ENCODE measurements around the gene KLHL42. TPM values are rescaled to one million over a fixed set of nuclear protein-coding genes. Genes with fewer than 3 reads are reported as not detected.

The KLHL42 gene
- total and polyA plus RNA-seq, 10 of the 15 experiments (the other 5 are each of a cell fraction or from before 2014, with no cell fraction given) = 2.1 to 18.2 (median 13.1) TPM

DNA sequence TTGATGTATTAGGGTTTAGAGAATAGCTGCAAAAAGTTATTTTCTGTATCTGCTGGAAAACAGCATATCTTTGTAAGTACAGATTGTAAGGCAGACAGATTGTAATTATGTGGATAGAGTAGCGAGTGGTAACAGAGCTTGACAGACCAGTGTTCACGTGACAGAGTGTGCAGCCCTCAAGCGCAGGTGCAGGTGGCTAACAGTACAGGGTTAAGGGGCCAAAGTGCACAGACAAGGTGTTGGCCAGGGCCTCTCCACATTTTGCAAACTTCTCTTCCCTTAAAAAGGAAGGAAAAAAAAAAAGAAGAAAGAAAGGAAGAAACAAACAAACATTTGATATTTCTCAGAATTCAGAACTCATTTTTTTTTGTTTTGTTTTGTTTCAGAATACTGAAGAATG, 25.2 kb upstream of the KLHL42 start:
- Histone ChIP-seq H4K20me1 (ENCODE audit: control insufficient read depth, insufficient read depth) (no peaks in the 10 kb centered on the region), H3K4me2 (ENCODE audit: control insufficient read depth, insufficient read depth) (no peak overlapping the region), H3K9me3 (replicated peaks; ENCODE audit: control insufficient read depth, insufficient read depth, low read length) (no peaks in the 10 kb centered on the region), H3K79me2 (ENCODE audit: control insufficient read depth, insufficient read depth, low read length) (no peaks in the 10 kb centered on the region), H3K9ac (ENCODE audit: control insufficient read depth, insufficient read depth, low read length) (no peak overlapping the region), H3K27me3 (replicated peaks in 1 of 2; ENCODE audit: control insufficient read depth in 2 of 2, insufficient read depth in 2 of 2, low read length in 1 of 2) (no peaks in the 10 kb centered on the region), H2AFZ (ENCODE audit: control insufficient read depth, low read depth, low read length) (no peak overlapping the region), H3K36me3 (ENCODE audit: control insufficient read depth in 2 of 2, insufficient read depth in 2 of 2, low read length in 1 of 2) (peaks cover 2 to 9% of the 10 kb centered on the region in 2 experiments), H3K4me3 (no peak overlapping the region), H3K4me1 (ENCODE audit: control insufficient read depth, insufficient read depth, low read length) (no peaks in the 10 kb centered on the region), H3K27ac (ENCODE audit: control insufficient read depth, insufficient read depth) (no peak overlapping the region)
- WGBS (ENCODE audit: insufficient coverage, insufficient replicate concordance, low lambda C conversion rate, missing lambda C conversion rate) = 100% methylated on average over 3 of the region's 3 CpGs
- TF ChIP-seq SPI1 (IDR thresholded peaks at IDR 0.05; ENCODE audit: borderline replicate concordance, insufficient read depth, low read depth, low read length) = no peak
- TF ChIP-seq, protein P1, sequence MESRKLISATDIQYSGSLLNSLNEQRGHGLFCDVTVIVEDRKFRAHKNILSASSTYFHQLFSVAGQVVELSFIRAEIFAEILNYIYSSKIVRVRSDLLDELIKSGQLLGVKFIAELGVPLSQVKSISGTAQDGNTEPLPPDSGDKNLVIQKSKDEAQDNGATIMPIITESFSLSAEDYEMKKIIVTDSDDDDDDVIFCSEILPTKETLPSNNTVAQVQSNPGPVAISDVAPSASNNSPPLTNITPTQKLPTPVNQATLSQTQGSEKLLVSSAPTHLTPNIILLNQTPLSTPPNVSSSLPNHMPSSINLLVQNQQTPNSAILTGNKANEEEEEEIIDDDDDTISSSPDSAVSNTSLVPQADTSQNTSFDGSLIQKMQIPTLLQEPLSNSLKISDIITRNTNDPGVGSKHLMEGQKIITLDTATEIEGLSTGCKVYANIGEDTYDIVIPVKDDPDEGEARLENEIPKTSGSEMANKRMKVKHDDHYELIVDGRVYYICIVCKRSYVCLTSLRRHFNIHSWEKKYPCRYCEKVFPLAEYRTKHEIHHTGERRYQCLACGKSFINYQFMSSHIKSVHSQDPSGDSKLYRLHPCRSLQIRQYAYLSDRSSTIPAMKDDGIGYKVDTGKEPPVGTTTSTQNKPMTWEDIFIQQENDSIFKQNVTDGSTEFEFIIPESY (IDR thresholded peaks at IDR 0.05) = no peak
- no peak for TF ChIP-seq FOXM1 (IDR thresholded peaks at IDR 0.05; ENCODE audit: low read depth, low read length)
- no TSS peak for BruUV-seq (replicated peaks)
- CTCF ChIA-PET = interaction anchor here (0.7 to 1.1 kb wide), 2 partner anchors 67 to 193 kb away, joined by 3 to 6 read pairs; no protein-coding TSS in a partner anchor
- POLR2A ChIA-PET = no interaction called here
- DNase-seq (ENCODE audit: low read depth, low spot score) (no peak), FAIRE-seq (no peak), ATAC-seq (no peak)
- RAD21 ChIA-PET (ENCODE audit: unreplicated experiment) = no interaction called here
- in situ Hi-C loops (cut with MboI) (no loop called here), intact Hi-C loops (cut with micrococcal nuclease; ENCODE audit: unreplicated experiment) (loop anchor here (10.0 kb wide), 1 partner anchor 1110 kb away; no protein-coding TSS in a partner anchor)
- SMC1A ChIA-PET (ENCODE audit: uncharacterized antibody, unreplicated experiment) = interaction anchor here (0.6 to 0.7 kb wide), 2 partner anchors 20 to 222 kb away, joined by 3 read pairs; no protein-coding TSS in a partner anchor

DNA sequence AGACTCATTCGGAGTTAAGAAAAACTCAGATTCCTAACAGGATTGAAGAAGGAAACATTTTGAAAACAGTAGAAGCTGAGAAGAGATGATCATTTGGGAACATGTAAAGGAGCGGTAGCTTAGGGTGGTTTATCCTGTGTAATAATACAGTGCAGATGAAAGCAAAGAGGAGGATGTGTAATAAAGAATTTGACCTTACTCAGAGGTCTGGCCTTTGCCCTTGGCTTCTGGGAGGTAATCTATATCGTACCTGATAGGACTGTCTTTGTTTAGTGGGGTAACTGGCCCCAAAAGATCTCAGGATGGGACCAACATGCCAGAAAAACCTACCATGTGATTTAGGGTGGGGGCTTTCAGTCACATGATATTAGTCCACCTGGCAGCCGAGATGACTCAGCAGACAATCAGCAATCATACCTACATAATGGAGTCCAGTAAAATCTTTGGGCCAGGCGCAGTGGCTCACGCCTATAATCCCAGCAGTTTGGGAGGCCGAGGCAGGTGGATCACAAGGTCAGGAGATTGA, 23.3 kb upstream of the KLHL42 start:
- in situ Hi-C loops (cut with MboI) = no loop called here
- BruUV-seq (replicated peaks) = no TSS peak
- H3K36me3 ChIP-seq (ENCODE audit: control insufficient read depth in 2 of 2, insufficient read depth in 2 of 2, low read length in 1 of 2) = peaks cover 2 to 9% of the 10 kb centered on the region in 2 experiments
- no peak overlapping the region for H3K4me2 ChIP-seq (ENCODE audit: control insufficient read depth, insufficient read depth)
- H3K4me3 ChIP-seq = no peak overlapping the region
- 99% methylated on average over 7 of the region's 7 CpGs for WGBS (ENCODE audit: insufficient coverage, insufficient replicate concordance, low lambda C conversion rate, missing lambda C conversion rate)
- ChIA-PET CTCF (interaction anchor here (1.2 kb wide), 1 partner anchor 9 kb away, joined by 3 read pairs; no protein-coding TSS in a partner anchor), RAD21 (ENCODE audit: unreplicated experiment) (no interaction called here), SMC1A (ENCODE audit: uncharacterized antibody, unreplicated experiment) (interaction anchor here (1.5 to 2.2 kb wide), 4 partner anchors 14 to 184 kb away, joined by 4 to 5 read pairs (median 4); no protein-coding TSS in a partner anchor), POLR2A (no interaction called here)
- no peaks in the 10 kb centered on the region for H4K20me1 ChIP-seq (ENCODE audit: control insufficient read depth, insufficient read depth)
- no peaks in the 10 kb centered on the region for H3K9me3 ChIP-seq (replicated peaks; ENCODE audit: control insufficient read depth, insufficient read depth, low read length)
- no peaks in the 10 kb centered on the region for H3K27me3 ChIP-seq (replicated peaks in 1 of 2; ENCODE audit: control insufficient read depth in 2 of 2, insufficient read depth in 2 of 2, low read length in 1 of 2)
- no peaks in the 10 kb centered on the region for H3K4me1 ChIP-seq (ENCODE audit: control insufficient read depth, insufficient read depth, low read length)
- H3K27ac ChIP-seq (ENCODE audit: control insufficient read depth, insufficient read depth) = no peak overlapping the region
- no peaks in the 10 kb centered on the region for H3K79me2 ChIP-seq (ENCODE audit: control insufficient read depth, insufficient read depth, low read length)
- no peak overlapping the region for H2AFZ ChIP-seq (ENCODE audit: control insufficient read depth, low read depth, low read length)
- no peak overlapping the region for H3K9ac ChIP-seq (ENCODE audit: control insufficient read depth, insufficient read depth, low read length)
- intact Hi-C loops (cut with micrococcal nuclease; ENCODE audit: unreplicated experiment) = loop anchor here (10.0 kb wide), 1 partner anchor 1108 kb away; no protein-coding TSS in a partner anchor
- DNase-seq (ENCODE audit: low read depth, low spot score) (no peak), FAIRE-seq (no peak), ATAC-seq (no peak)
- TF ChIP-seq DPF2 (IDR thresholded peaks at IDR 0.05) = no peak
- no peak for TF ChIP-seq SREBF2 (IDR thresholded peaks at IDR 0.05; ENCODE audit: low read length)
- no peak for TF ChIP-seq TCF12 (IDR thresholded peaks at IDR 0.05; ENCODE audit: low read depth, low read length)
- no peak for TF ChIP-seq NFXL1 (IDR thresholded peaks at IDR 0.05; ENCODE audit: borderline replicate concordance)
- TF ChIP-seq IKZF1 (conservative IDR thresholded peaks at IDR 0.05) = no peak
- TF ChIP-seq, protein P2, sequence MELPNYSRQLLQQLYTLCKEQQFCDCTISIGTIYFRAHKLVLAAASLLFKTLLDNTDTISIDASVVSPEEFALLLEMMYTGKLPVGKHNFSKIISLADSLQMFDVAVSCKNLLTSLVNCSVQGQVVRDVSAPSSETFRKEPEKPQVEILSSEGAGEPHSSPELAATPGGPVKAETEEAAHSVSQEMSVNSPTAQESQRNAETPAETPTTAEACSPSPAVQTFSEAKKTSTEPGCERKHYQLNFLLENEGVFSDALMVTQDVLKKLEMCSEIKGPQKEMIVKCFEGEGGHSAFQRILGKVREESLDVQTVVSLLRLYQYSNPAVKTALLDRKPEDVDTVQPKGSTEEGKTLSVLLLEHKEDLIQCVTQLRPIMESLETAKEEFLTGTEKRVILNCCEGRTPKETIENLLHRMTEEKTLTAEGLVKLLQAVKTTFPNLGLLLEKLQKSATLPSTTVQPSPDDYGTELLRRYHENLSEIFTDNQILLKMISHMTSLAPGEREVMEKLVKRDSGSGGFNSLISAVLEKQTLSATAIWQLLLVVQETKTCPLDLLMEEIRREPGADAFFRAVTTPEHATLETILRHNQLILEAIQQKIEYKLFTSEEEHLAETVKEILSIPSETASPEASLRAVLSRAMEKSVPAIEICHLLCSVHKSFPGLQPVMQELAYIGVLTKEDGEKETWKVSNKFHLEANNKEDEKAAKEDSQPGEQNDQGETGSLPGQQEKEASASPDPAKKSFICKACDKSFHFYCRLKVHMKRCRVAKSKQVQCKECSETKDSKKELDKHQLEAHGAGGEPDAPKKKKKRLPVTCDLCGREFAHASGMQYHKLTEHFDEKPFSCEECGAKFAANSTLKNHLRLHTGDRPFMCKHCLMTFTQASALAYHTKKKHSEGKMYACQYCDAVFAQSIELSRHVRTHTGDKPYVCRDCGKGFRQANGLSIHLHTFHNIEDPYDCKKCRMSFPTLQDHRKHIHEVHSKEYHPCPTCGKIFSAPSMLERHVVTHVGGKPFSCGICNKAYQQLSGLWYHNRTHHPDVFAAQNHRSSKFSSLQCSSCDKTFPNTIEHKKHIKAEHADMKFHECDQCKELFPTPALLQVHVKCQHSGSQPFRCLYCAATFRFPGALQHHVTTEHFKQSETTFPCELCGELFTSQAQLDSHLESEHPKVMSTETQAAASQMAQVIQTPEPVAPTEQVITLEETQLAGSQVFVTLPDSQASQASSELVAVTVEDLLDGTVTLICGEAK (IDR thresholded peaks at IDR 0.05; ENCODE audit: borderline replicate concordance) = no peak
- TF ChIP-seq POLR2AphosphoS5 (IDR thresholded peaks at IDR 0.05; ENCODE audit: low read length) = no peak
